Measurements from ENCODE around the gene STOX1.

DNA sequence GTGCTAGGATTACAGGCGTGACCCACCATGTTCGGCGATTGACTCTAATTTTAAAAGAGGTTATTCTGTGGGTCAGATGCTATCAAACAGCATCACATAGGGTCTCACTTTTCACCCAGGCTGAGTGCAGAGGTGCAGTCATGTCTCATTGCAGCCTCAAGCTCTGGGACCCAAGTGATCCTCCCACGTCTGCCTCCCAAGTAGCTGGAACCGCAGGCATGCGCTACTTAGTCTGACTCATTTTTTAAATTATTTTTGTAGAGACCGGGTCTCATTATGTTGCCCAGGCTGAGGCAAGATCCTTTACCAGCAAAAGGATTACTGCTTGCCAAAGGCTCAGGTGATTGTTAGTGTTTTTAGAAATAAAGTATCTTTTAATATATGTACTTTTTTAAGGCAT lies 42.9 kb upstream of the STOX1 start:
- TF ChIP-seq EZH2phosphoT487 (conservative IDR thresholded peaks at IDR 0.05; ENCODE audit: low read length) (no peak), CTCF (IDR thresholded peaks at IDR 0.05; ENCODE audit: insufficient read depth, low read length, poor library complexity, severe bottlenecking) (no peak)

All from SU-DHL-6 (cell line).